Transverse colon (tissue), 3 donors: ENCODE data around the gene MOV10L1.

Experiments used
- EP300 ChIP-seq: sonication (generic); formaldehyde crosslinking; IDR thresholded peaks from one replicate; pipeline ENCODE4 v1.6.1; 2017; ENCODE audit warnings: antibody characterized with exemption, low read depth
- POLR2A ChIP-seq: fragments of 450-650 bp; IDR thresholded peaks from one replicate; pipeline ENCODE4 v1.6.1; 2016; ENCODE audit warnings: antibody characterized with exemption, mild to moderate bottlenecking, moderate library complexity
- TF ChIP-seq, protein P1 (sequence below), 5 experiments: fragments of 200-600 bp in 3 of 5; fragments of 450-650 bp in 2 of 5; sonication (generic) in 3 of 5; IDR thresholded peaks; 1 replicate in 2 of 5; 2 replicates in 3 of 5; pipeline ENCODE4 v1.5.1; 2016 to 2017; ENCODE audit warnings: antibody characterized with exemption in 5 of 5, inconsistent platforms in 3 of 5, mild to moderate bottlenecking in 2 of 5, moderate library complexity in 1 of 5

- TF ChIP-seq POLR2A (no peak), EP300 (no peak)
- TF ChIP-seq, protein P1, sequence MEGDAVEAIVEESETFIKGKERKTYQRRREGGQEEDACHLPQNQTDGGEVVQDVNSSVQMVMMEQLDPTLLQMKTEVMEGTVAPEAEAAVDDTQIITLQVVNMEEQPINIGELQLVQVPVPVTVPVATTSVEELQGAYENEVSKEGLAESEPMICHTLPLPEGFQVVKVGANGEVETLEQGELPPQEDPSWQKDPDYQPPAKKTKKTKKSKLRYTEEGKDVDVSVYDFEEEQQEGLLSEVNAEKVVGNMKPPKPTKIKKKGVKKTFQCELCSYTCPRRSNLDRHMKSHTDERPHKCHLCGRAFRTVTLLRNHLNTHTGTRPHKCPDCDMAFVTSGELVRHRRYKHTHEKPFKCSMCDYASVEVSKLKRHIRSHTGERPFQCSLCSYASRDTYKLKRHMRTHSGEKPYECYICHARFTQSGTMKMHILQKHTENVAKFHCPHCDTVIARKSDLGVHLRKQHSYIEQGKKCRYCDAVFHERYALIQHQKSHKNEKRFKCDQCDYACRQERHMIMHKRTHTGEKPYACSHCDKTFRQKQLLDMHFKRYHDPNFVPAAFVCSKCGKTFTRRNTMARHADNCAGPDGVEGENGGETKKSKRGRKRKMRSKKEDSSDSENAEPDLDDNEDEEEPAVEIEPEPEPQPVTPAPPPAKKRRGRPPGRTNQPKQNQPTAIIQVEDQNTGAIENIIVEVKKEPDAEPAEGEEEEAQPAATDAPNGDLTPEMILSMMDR (IDR thresholded peaks at IDR 0.05): no peak
These were observed 80.9 kb downstream of the MOV10L1 start, which contains the start of gene PANX2 for GRCh38 chr22:50170453-50171318.
